GM12878 (cell line): Measurements from ENCODE around the gene ZC3H7B. TPM values are rescaled to one million over a fixed set of nuclear protein-coding genes. Genes with fewer than 3 reads are reported as not detected.

Experiments used
- ATAC-seq: fragments of 200-7000 bp; cut with Tn5 transposase; 3 replicates; pipeline ENCODE4 v1.9.1; 2020; ENCODE audit warnings: mild to moderate bottlenecking, moderate library complexity
- BruUV-seq: library from RNA; stranded (reverse); fragments of 400-500 nt; replicated peaks from 2 replicates; lab custom pipeline; 2021; lab: Mats Ljungman, UMichigan
- CTCF ChIA-PET: fragments of 300-600 bp; sonication (Branson Sonifier 250); formaldehyde crosslinking; extraction: SDS; loops from one replicate; lab custom pipeline; 2021; ENCODE audit warnings: inconsistent platforms; lab: Yijun Ruan, JAX
- POLR2A ChIA-PET: fragments of 350-600 bp; formaldehyde crosslinking; extraction: SDS; loops from one replicate; lab custom pipeline; 2021; ENCODE audit warnings: inconsistent platforms; lab: Charles Lee
- RAD21 ChIA-PET: fragments of 300-600 bp; sonication (Branson Sonifier 250); formaldehyde crosslinking; loops from one replicate; lab custom pipeline; 2023; ENCODE audit warnings: antibody characterized with exemption; ENCODE audit not compliant: unreplicated experiment; lab: Charles Lee
- SMC1A ChIA-PET: fragments of 300-600 bp; sonication (Branson Sonifier 250); formaldehyde crosslinking; loops from one replicate; lab custom pipeline; 2023; ENCODE audit not compliant: unreplicated experiment, uncharacterized antibody; lab: Charles Lee
- DNase-seq: peaks from one replicate; pipeline ENCODE4 v3.0.0-alpha.2; 2011; ENCODE audit warnings: low read depth, low spot score
- FAIRE-seq: peaks from 3 replicates; lab custom pipeline; 2011; peaks lifted over from hg19 to GRCh38; lab: Jason Lieb, UNC
- H2AFZ ChIP-seq: 2 replicates; pipeline ENCODE4 v1.6.0; 2011; ENCODE audit warnings: low read depth, low read length, control low read depth; ENCODE audit not compliant: control insufficient read depth
- H3K27ac ChIP-seq: 2 replicates; pipeline ENCODE4 v1.5.1; 2011; ENCODE audit warnings: control low read depth; ENCODE audit not compliant: control insufficient read depth, insufficient read depth
- H3K27me3 ChIP-seq, 2 experiments: replicated peaks in 1 of 2; 2 replicates each; pipeline versions ENCODE4 v1.6.0 to v1.6.1; 2011; ENCODE audit warnings: low read length in 1 of 2; ENCODE audit not compliant: control insufficient read depth in 2 of 2, insufficient read depth in 2 of 2
- H3K36me3 ChIP-seq, 2 experiments: 2 replicates each; pipeline ENCODE4 v1.5.1; 2011; ENCODE audit warnings: low read length in 1 of 2; ENCODE audit not compliant: control insufficient read depth in 2 of 2, insufficient read depth in 2 of 2
- H3K4me1 ChIP-seq: 2 replicates; pipeline ENCODE4 v1.6.1; 2011; ENCODE audit warnings: mild to moderate bottlenecking, low read length, moderate library complexity, mixed read lengths; ENCODE audit not compliant: control insufficient read depth, insufficient read depth
- H3K4me2 ChIP-seq: 2 replicates; pipeline ENCODE4 v1.6.0; 2011; ENCODE audit warnings: control low read depth; ENCODE audit not compliant: control insufficient read depth, insufficient read depth
- H3K4me3 ChIP-seq: fragments of 200-600 bp; sonication (generic); 2 replicates; pipeline ENCODE4 v1.5.1; 2016
- H3K79me2 ChIP-seq: 2 replicates; pipeline ENCODE4 v1.6.0; 2011; ENCODE audit warnings: low read length; ENCODE audit not compliant: control insufficient read depth, insufficient read depth
- H3K9ac ChIP-seq: 2 replicates; pipeline ENCODE4 v1.8.0; 2011; ENCODE audit warnings: low read length, control low read depth, mixed read lengths; ENCODE audit not compliant: control insufficient read depth, insufficient read depth
- H3K9me3 ChIP-seq: replicated peaks from 3 replicates; pipeline ENCODE4 v1.5.1; 2011; ENCODE audit warnings: mild to moderate bottlenecking, low read length; ENCODE audit not compliant: control insufficient read depth, insufficient read depth
- H4K20me1 ChIP-seq: 2 replicates; pipeline ENCODE4 v1.6.0; 2011; ENCODE audit not compliant: control insufficient read depth, insufficient read depth
- CBX3 ChIP-seq: fragments of 200-600 bp; sonication (generic); IDR thresholded peaks from 2 replicates; pipeline ENCODE4 v1.6.1; 2016; ENCODE audit warnings: low read depth, borderline replicate concordance
- EGR1 ChIP-seq, 2 experiments: IDR thresholded peaks; 1 replicate in 1 of 2; 2 replicates in 1 of 2; pipeline ENCODE4 v1.6.1; 2011 to 2012; ENCODE audit warnings: low read depth in 2 of 2, low read length in 2 of 2, borderline replicate concordance in 1 of 2, mild to moderate bottlenecking in 1 of 2, moderate library complexity in 1 of 2
- IRF3 ChIP-seq: fragments of 450-650 bp; IDR thresholded peaks from 2 replicates; pipeline ENCODE4 v1.6.1; 2014; ENCODE audit warnings: mild to moderate bottlenecking
- IRF4 ChIP-seq: IDR thresholded peaks from 2 replicates; pipeline ENCODE4 v1.6.1; 2011; ENCODE audit warnings: low read depth, low read length
- JUND ChIP-seq: IDR thresholded peaks from 2 replicates; pipeline ENCODE4 v1.6.1; 2012; ENCODE audit warnings: low read depth, mild to moderate bottlenecking, low read length, improper control_type of control experiment, moderate library complexity
- MEF2A ChIP-seq: IDR thresholded peaks from 2 replicates; pipeline ENCODE4 v1.6.1; 2011; ENCODE audit warnings: low read depth, mild to moderate bottlenecking, low read length, moderate library complexity; ENCODE audit not compliant: insufficient read depth
- NRF1 ChIP-seq: conservative IDR thresholded peaks from 2 replicates; pipeline ENCODE4 v1.6.1; 2011; ENCODE audit warnings: mild to moderate bottlenecking, low read depth, low read length, improper control_type of control experiment
- PAX5 ChIP-seq: IDR thresholded peaks from 2 replicates; pipeline ENCODE4 v1.6.1; 2011; ENCODE audit warnings: low read depth, low read length, borderline replicate concordance
- PML ChIP-seq: IDR thresholded peaks from 2 replicates; pipeline ENCODE4 v1.6.1; 2012; ENCODE audit warnings: low read length, inconsistent platforms
- POLR2AphosphoS2 ChIP-seq: IDR thresholded peaks from 2 replicates; pipeline ENCODE4 v1.6.1; 2011; ENCODE audit warnings: low read depth, mild to moderate bottlenecking, low read length, improper control_type of control experiment, moderate library complexity
- RELA ChIP-seq: fragments of 450-650 bp; IDR thresholded peaks from 2 replicates; pipeline ENCODE4 v1.8.0; 2014; ENCODE audit warnings: borderline replicate concordance; ENCODE audit not compliant: partially characterized antibody
- REST ChIP-seq: IDR thresholded peaks from 2 replicates; pipeline ENCODE4 v1.6.1; 2012; ENCODE audit warnings: mild to moderate bottlenecking, low read depth, low read length
- RUNX3 ChIP-seq: IDR thresholded peaks from 2 replicates; pipeline ENCODE4 v1.6.1; 2012; ENCODE audit warnings: low read length, inconsistent platforms
- SMAD1 ChIP-seq: fragments of 450-650 bp; IDR thresholded peaks from 2 replicates; pipeline ENCODE4 v1.6.1; 2018; ENCODE audit warnings: mild to moderate bottlenecking, low read depth; ENCODE audit not compliant: partially characterized antibody
- SMARCA5 ChIP-seq: fragments of 450-650 bp; IDR thresholded peaks from 2 replicates; pipeline ENCODE4 v1.6.1; 2017; ENCODE audit warnings: mild to moderate bottlenecking
- WGBS: methylation state at CpG from one replicate; pipeline ENCODE4 v1.1.6; 2016; ENCODE audit warnings: low lambda C conversion rate; ENCODE audit not compliant: insufficient replicate concordance, insufficient coverage; ENCODE audit errors: missing lambda C conversion rate; 5-methylcytosine and 5-hydroxymethylcytosine counted together
- in situ Hi-C: fragments of 300-500 bp; cut with MboI; formaldehyde crosslinking; loops from 9 replicates; pipeline ENCODE4 v1.14.3; 2018; ENCODE audit warnings: mixed read lengths
- intact Hi-C: fragments of 100-400 bp; cut with micrococcal nuclease; formaldehyde crosslinking; loops from one replicate; pipeline ENCODE4 v1.14.2; 2022; ENCODE audit not compliant: unreplicated experiment
- polyA plus RNA-seq, 11 experiments: library from polyadenylated mRNA; depleted of rRNA in 4 of 11; unstranded in 6 of 11; stranded (reverse) in 5 of 11; fragments of >200 nt; fragmentation: Nextera tagmentation in 4 of 11; fragmentation: Illumina TruSeq in 1 of 11; extraction: Ambion mirVana in 4 of 11; extraction: Trizol in 1 of 11; gene quantifications; 1 replicate in 1 of 11; 2 replicates in 10 of 11; pipeline versions ENCODE4 v1.2.1 to v1.2.3, GENCODE V29; 2011 to 2016; ENCODE audit warnings: inconsistent platforms in 2 of 11, missing spikeins in 2 of 11, low read depth in 1 of 11
- total RNA-seq, 4 experiments: library from RNA; depleted of rRNA in 3 of 4; stranded (reverse); fragments of >200 nt in 3 of 4; fragmentation: Illumina TruSeq in 1 of 4; extraction: Trizol in 1 of 4; gene quantifications; 2 replicates each; pipeline versions ENCODE4 v1.2.1 to v1.2.3, GENCODE V29; 2013 to 2021

The ZC3H7B gene
- total and polyA plus RNA-seq, 10 of the 15 experiments (the other 5 are each of a cell fraction or from before 2014, with no cell fraction given), result 0.26 to 52.3 (median 22.4) TPM

DNA sequence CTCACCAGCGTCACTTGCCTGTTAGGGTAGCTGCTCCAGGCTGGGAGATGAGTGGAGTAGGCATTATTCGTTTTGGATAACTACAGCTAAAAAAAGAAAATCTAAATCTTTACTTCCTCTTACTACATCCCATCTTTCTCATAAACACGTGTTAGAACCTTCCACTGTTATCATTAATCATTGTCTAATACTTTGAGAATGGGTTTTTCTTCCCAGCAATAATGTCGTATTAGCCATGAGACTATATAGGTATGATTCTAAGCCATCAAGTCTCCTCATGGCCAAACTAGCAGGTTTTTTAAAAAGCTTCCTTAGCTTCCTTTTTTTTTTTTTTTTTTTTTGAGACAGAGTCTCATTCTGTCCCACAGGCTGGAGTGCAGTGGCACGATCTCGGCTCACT is 76.5 kb downstream of the ZC3H7B start:
- no TSS peak for BruUV-seq
- 23% methylated on average over 6 of the region's 6 CpGs for WGBS
- Histone ChIP-seq H3K4me1 (peaks cover 7% of the 10 kb centered on the region), H3K79me2 (no peaks in the 10 kb centered on the region), H3K27ac (no peak overlapping the region), H3K4me2 (no peak overlapping the region), H2AFZ (no peak overlapping the region), H3K27me3 (no peaks in the 10 kb centered on the region), H3K9ac (no peak overlapping the region), H3K4me3 (no peak overlapping the region), H3K9me3 (no peaks in the 10 kb centered on the region), H4K20me1 (no peaks in the 10 kb centered on the region), H3K36me3 (no peaks in the 10 kb centered on the region)
- ChIA-PET POLR2A (interaction anchor here (0.6 to 1.4 kb wide), 3 partner anchors 91 to 775 kb away, joined by 3 to 7 read pairs (median 5); partner anchors contain the start of gene RANGAP1), SMC1A (no interaction called here), CTCF (interaction anchor here (1.1 kb wide), 1 partner anchor 26 kb away, joined by 3 read pairs; no protein-coding TSS in a partner anchor), RAD21 (interaction anchor here (1.1 kb wide), 1 partner anchor 26 kb away, joined by 6 read pairs; no protein-coding TSS in a partner anchor)
- FAIRE-seq (no peak), DNase-seq (no peak), ATAC-seq (no peak)
- no peak for TF ChIP-seq RUNX3
- TF ChIP-seq MEF2A, result no peak
- no peak for TF ChIP-seq SMAD1
- TF ChIP-seq POLR2AphosphoS2, result no peak
- no peak for TF ChIP-seq IRF4
- TF ChIP-seq SMARCA5, result no peak
- TF ChIP-seq REST, result no peak
- TF ChIP-seq PML, result no peak
- no peak for TF ChIP-seq JUND
- no peak for TF ChIP-seq EGR1 (IDR thresholded peaks at IDR 0.05; ENCODE audit: borderline replicate concordance in 1 of 2, low read depth in 2 of 2, low read length in 2 of 2)
- TF ChIP-seq PAX5, result no peak
- no peak for TF ChIP-seq NRF1
- no peak for TF ChIP-seq IRF3
- no peak for TF ChIP-seq RELA
- no peak for TF ChIP-seq CBX3
- in situ Hi-C loops, result no loop called here
- intact Hi-C loops, result no loop called here
